ENCODE measurements around the gene ZBTB6.

- TF ChIP-seq SUZ12 (IDR thresholded peaks at IDR 0.05; ENCODE audit: extremely low read depth, insufficient read depth, insufficient read length) (no peak), YY1 (IDR thresholded peaks at IDR 0.05; ENCODE audit: insufficient read depth, insufficient read length) (no peak), ZNF274 (IDR thresholded peaks at IDR 0.05; ENCODE audit: low read depth, low read length) (no peak)
These were observed 37.6 kb downstream of the ZBTB6 start for GRCh38 chr9:122875523-122875922.

Data from NT2/D1 (cell line).